Suprapubic skin (tissue), 4 donors: ENCODE measurements around the gene DST. TPM values are rescaled to one million over a fixed set of nuclear protein-coding genes. Genes with fewer than 3 reads are reported as not detected.

Source experiments
- DNase-seq, 2 donors: peaks; one replicate each; pipeline ENCODE4 v3.0.0-alpha.2; 2019; ENCODE audit warnings: low spot score in 2 of 2
- H3K27ac ChIP-seq: fragments of 200-600 bp; sonication (generic); one replicate; pipeline ENCODE4 v1.5.1; 2019
- H3K27me3 ChIP-seq: fragments of 200-600 bp; sonication (generic); one replicate; pipeline ENCODE4 v1.5.1; 2019
- H3K36me3 ChIP-seq: fragments of 200-600 bp; sonication (generic); one replicate; pipeline ENCODE4 v1.5.1; 2019
- H3K4me1 ChIP-seq: fragments of 200-600 bp; sonication (generic); one replicate; pipeline ENCODE4 v1.5.1; 2019
- H3K4me3 ChIP-seq: fragments of 200-600 bp; sonication (generic); one replicate; pipeline ENCODE4 v1.5.1; 2019; ENCODE audit warnings: mild to moderate bottlenecking
- H3K9me3 ChIP-seq: fragments of 200-600 bp; sonication (generic); one replicate; pipeline ENCODE4 v1.5.1; 2019
- EP300 ChIP-seq: sonication (generic); formaldehyde crosslinking; IDR thresholded peaks from one replicate; pipeline ENCODE4 v1.6.1; 2017; ENCODE audit warnings: antibody characterized with exemption
- POLR2A ChIP-seq, 2 donors: fragments of 450-650 bp; IDR thresholded peaks; one replicate each; pipeline ENCODE4 v1.6.1; 2017; ENCODE audit warnings: antibody characterized with exemption in 2 of 2, mild to moderate bottlenecking in 2 of 2, moderate library complexity in 2 of 2
- POLR2AphosphoS5 ChIP-seq, 3 donors: sonication (generic); formaldehyde crosslinking; IDR thresholded peaks; one replicate each; pipeline ENCODE4 v1.6.1; 2017; ENCODE audit warnings: antibody characterized with exemption in 3 of 3
- WGBS: methylation state at CpG from one replicate; pipeline ENCODE4 v1.1.5; 2018; 5-methylcytosine and 5-hydroxymethylcytosine counted together
- total RNA-seq, 4 donors: library from RNA; depleted of rRNA; stranded (reverse); fragments of >200 nt; gene quantifications; one replicate each; pipeline ENCODE4 v1.1.0, GENCODE V29; 2016
- TF ChIP-seq, protein P1 (sequence below), 2 donors: fragments of 200-600 bp in 1 of 2; fragments of 450-650 bp in 1 of 2; sonication (generic) in 1 of 2; IDR thresholded peaks; one replicate each; pipeline ENCODE4 v1.5.1; 2016 to 2019; ENCODE audit warnings: antibody characterized with exemption in 2 of 2, mild to moderate bottlenecking in 1 of 2, moderate library complexity in 1 of 2

DST gene
- total RNA-seq, 4 donors from 2014 or later, result 637 to 1,048 (median 751) TPM

DNA sequence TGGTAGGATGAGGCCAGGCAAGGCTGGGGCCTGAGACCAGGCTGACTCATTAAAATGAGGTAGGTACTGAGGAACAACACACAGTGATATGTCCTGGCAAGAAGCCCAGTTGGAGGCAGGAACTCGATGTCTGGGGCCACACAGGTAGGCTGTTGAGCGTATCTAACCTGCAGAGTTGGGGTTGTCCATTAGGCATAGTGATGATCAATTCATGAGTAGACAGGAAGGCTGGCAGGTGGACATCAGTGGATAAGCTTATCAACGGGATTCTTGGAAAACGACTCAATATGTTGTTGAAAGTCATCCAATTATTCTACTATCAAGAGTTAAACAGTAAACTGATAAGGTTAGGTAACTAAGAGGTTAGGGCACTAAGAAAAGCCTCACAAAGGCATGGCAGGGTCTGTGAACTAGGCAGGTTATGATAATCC, 202.1 kb downstream of the DST start:
- Histone ChIP-seq H3K9me3 (no peaks in the 10 kb centered on the region), H3K4me3 (no peak overlapping the region), H3K36me3 (no peaks in the 10 kb centered on the region), H3K4me1 (no peaks in the 10 kb centered on the region), H3K27me3 (no peaks in the 10 kb centered on the region), H3K27ac (no peak overlapping the region)
- DNase-seq, result no peak
- WGBS, result 63% methylated on average over 4 of the region's 4 CpGs
- TF ChIP-seq POLR2AphosphoS5 (IDR thresholded peaks at IDR 0.05), result no peak
- TF ChIP-seq, protein P1, sequence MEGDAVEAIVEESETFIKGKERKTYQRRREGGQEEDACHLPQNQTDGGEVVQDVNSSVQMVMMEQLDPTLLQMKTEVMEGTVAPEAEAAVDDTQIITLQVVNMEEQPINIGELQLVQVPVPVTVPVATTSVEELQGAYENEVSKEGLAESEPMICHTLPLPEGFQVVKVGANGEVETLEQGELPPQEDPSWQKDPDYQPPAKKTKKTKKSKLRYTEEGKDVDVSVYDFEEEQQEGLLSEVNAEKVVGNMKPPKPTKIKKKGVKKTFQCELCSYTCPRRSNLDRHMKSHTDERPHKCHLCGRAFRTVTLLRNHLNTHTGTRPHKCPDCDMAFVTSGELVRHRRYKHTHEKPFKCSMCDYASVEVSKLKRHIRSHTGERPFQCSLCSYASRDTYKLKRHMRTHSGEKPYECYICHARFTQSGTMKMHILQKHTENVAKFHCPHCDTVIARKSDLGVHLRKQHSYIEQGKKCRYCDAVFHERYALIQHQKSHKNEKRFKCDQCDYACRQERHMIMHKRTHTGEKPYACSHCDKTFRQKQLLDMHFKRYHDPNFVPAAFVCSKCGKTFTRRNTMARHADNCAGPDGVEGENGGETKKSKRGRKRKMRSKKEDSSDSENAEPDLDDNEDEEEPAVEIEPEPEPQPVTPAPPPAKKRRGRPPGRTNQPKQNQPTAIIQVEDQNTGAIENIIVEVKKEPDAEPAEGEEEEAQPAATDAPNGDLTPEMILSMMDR (IDR thresholded peaks at IDR 0.05), result no peak
- TF ChIP-seq EP300, result no peak
- no peak for TF ChIP-seq POLR2A (IDR thresholded peaks at IDR 0.05)

DNA sequence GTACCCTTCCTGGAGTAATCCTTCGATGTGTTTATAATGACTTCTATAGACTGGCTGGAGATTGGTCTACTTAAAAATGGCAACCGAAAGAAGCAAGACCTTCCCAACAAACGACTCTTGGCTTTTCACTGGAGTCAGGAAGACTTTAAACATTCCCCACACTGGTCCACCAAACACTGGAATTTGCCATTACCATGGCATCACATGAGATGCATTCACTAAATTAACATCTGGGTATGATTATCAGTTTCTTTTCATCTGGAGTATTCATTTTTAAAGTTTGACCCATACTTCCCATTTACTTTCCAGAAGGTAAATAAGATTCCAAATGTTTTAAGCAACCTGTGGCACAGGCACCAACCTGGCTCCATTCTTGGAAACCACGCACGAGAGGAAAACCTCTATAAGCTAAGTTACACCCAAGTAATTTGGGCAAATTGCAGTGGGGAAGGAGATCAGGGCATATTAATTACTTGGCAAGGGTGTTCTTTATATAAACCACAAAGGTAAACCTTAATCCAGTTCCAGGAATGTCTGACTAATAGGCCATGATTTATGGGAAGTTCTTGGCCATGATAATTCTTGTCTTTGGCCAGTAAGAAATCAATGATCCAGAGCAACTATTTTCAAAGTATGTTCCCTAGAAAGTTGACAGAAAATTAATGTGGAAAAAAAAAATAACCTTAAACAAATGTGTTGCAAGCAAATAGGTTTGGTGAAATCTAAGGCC, 205.4 kb downstream of the DST start:
- 63% methylated on average over 5 of the region's 5 CpGs for WGBS
- no peak for TF ChIP-seq POLR2AphosphoS5 (IDR thresholded peaks at IDR 0.05)
- TF ChIP-seq EP300, result no peak
- TF ChIP-seq, protein P1 (IDR thresholded peaks at IDR 0.05), result no peak
- no peak for TF ChIP-seq POLR2A (IDR thresholded peaks at IDR 0.05)
- H3K9me3 ChIP-seq, result no peaks in the 10 kb centered on the region
- H3K36me3 ChIP-seq, result no peaks in the 10 kb centered on the region
- H3K4me1 ChIP-seq, result no peaks in the 10 kb centered on the region
- H3K27ac ChIP-seq, result no peak overlapping the region
- H3K27me3 ChIP-seq, result no peaks in the 10 kb centered on the region
- H3K4me3 ChIP-seq, result no peak overlapping the region
- DNase-seq, result no peak

DNA sequence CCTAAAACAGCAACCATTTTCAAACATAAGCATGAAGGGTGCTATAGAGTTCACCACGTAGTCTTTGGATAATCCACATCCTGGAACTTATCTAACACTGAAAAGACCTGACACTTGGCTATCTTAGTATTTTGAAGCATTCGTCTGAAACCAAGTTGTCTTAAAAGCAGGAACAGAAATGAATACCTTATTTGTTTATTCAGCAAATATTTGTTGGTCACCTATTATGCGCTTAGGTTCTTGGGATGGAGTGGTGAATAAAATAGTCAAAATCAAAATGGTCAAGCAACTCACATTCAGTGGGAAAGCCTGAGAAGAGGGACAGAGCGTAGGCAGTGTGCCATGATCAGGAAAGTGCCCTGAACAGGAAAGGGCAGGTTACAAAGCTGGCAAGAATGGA, 206.9 kb downstream of the DST start:
- DNase-seq, result no peak

DNA sequence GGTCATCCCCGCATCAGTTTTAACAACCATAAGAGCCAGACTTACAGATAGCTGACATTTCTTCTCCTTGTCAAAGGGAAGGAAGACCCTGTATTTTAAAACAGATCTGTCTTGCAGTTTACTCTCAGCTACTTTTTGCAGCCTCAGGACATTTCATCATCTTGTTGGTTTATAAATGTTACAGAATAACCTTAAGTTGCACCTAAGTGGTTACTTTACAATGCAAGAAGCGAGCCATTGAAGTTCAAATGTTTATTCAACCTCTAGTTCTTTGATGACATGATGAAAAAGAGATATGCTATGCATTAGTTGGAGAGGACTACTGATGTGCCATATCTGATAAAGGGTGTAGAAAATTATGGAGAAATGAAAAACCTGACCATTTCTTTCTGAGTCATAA, 207.4 kb downstream of the DST start:
- Histone ChIP-seq H3K4me1 (no peaks in the 10 kb centered on the region), H3K9me3 (no peaks in the 10 kb centered on the region), H3K27ac (no peak overlapping the region), H3K4me3 (no peak overlapping the region), H3K36me3 (no peaks in the 10 kb centered on the region), H3K27me3 (no peaks in the 10 kb centered on the region)
- no peak for DNase-seq
- 81% methylated on average over 2 of the region's 2 CpGs for WGBS
- TF ChIP-seq POLR2A (IDR thresholded peaks at IDR 0.05) (no peak), EP300 (no peak), POLR2AphosphoS5 (IDR thresholded peaks at IDR 0.05) (no peak)
- TF ChIP-seq, protein P1 (IDR thresholded peaks at IDR 0.05), result no peak

More for the DNA sequence above, 206.9 kb downstream of the DST start:
- no peak for TF ChIP-seq POLR2AphosphoS5 (IDR thresholded peaks at IDR 0.05)
- H3K9me3 ChIP-seq, result no peaks in the 10 kb centered on the region
- H3K4me1 ChIP-seq, result no peaks in the 10 kb centered on the region
- no peak overlapping the region for H3K27ac ChIP-seq
- H3K27me3 ChIP-seq, result no peaks in the 10 kb centered on the region
- no peaks in the 10 kb centered on the region for H3K36me3 ChIP-seq
- WGBS, result 86% methylated on average over 4 of the region's 4 CpGs
- no peak overlapping the region for H3K4me3 ChIP-seq

DNA sequence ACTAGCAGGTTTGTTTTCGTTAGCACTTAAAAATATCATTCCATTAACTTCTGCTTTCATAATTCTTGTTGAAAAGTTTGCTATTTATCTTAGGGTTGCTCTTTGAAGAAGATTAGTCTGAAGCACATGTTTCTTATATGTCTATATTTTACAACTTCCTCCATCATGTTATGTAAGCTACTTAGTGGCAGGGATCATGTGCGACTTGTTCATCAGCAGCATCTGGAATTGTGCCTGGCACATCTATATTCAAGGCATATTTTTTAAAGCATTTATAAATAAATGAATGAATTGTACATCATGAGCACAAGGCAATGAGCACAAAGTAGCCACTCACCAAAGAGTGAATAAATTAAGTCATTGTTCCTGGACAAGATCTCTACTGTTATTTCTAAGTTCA, 208.1 kb downstream of the DST start:
- Histone ChIP-seq H3K4me1 (no peaks in the 10 kb centered on the region), H3K4me3 (no peak overlapping the region), H3K9me3 (no peaks in the 10 kb centered on the region), H3K27ac (no peak overlapping the region), H3K36me3 (no peaks in the 10 kb centered on the region), H3K27me3 (no peaks in the 10 kb centered on the region)
- 60% methylated on average over 2 of the region's 2 CpGs for WGBS
- TF ChIP-seq, protein P1 (IDR thresholded peaks at IDR 0.05), result no peak
- TF ChIP-seq POLR2A (IDR thresholded peaks at IDR 0.05), result no peak
- TF ChIP-seq POLR2AphosphoS5 (IDR thresholded peaks at IDR 0.05), result no peak
- no peak for TF ChIP-seq EP300
- no peak for DNase-seq

DNA sequence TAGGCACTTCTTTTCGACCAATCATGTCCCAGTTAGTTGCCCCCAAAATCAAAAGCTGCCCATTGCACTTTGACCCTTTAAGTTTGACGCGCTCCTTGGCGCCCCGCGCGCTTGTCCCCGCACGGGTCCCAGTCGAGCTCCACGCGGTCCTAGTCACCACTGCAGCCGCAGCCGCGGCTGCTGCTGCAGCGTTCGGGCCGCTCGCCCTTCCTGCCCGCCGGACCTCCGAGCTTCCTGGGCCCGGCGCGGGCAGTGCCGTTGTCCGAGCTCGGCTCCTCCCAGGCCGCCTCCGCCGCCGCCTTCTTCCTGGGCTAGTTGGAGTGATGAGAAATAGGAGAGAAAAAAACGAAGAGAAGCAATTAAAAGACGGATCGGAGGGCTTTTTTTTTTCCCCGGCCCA, 209.6 kb downstream of the DST start:
- no peaks in the 10 kb centered on the region for H3K9me3 ChIP-seq
- no peak overlapping the region for H3K4me3 ChIP-seq
- H3K27me3 ChIP-seq, result no peaks in the 10 kb centered on the region
- no peaks in the 10 kb centered on the region for H3K4me1 ChIP-seq
- no peaks in the 10 kb centered on the region for H3K36me3 ChIP-seq
- 92% methylated on average over 36 of the region's 36 CpGs for WGBS
- no peak overlapping the region for H3K27ac ChIP-seq
- TF ChIP-seq EP300 (no peak), POLR2A (IDR thresholded peaks at IDR 0.05) (no peak), POLR2AphosphoS5 (IDR thresholded peaks at IDR 0.05) (no peak)
- TF ChIP-seq, protein P1 (IDR thresholded peaks at IDR 0.05), result no peak
- DNase-seq, result no peak
